ENCODE data around the gene LRRN3. TPM values are rescaled to one million over a fixed set of nuclear protein-coding genes. Genes with fewer than 3 reads are reported as not detected.

The LRRN3 gene
- total and polyA plus RNA-seq, 2 experiments from 2014 or later = 0.40 TPM; not detected in 1

DNA sequence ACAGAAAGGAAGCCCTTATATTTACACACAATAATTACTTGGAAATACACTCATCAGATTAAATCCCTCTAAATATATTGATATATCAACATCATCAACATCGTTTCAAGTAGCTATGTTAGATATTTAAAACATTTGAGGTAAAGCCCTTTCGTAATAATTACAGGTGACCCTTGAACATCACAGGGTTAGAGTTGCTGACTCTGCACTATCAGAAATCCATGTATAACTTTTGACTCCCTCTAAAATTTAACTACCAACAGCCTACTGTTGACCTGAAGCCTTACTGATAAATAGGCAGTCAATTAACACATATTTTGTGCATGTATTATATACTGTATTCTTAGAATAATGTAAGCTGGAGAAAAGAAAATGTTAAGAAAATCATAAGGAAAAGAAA, 34.6 kb upstream of the LRRN3 start (continued):
- TF ChIP-seq REST (IDR thresholded peaks at IDR 0.05; ENCODE audit: unreplicated experiment) = no peak
- TF ChIP-seq STAT1 (IDR thresholded peaks at IDR 0.05; ENCODE audit: unreplicated experiment) = no peak
- no peak for TF ChIP-seq EZH2phosphoT487 (IDR thresholded peaks at IDR 0.05; ENCODE audit: unreplicated experiment)
- TF ChIP-seq, protein P1, sequence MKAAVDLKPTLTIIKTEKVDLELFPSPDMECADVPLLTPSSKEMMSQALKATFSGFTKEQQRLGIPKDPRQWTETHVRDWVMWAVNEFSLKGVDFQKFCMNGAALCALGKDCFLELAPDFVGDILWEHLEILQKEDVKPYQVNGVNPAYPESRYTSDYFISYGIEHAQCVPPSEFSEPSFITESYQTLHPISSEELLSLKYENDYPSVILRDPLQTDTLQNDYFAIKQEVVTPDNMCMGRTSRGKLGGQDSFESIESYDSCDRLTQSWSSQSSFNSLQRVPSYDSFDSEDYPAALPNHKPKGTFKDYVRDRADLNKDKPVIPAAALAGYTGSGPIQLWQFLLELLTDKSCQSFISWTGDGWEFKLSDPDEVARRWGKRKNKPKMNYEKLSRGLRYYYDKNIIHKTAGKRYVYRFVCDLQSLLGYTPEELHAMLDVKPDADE (IDR thresholded peaks at IDR 0.05) = no peak
- TF ChIP-seq JUNB (IDR thresholded peaks at IDR 0.05; ENCODE audit: unreplicated experiment) = no peak

DNA sequence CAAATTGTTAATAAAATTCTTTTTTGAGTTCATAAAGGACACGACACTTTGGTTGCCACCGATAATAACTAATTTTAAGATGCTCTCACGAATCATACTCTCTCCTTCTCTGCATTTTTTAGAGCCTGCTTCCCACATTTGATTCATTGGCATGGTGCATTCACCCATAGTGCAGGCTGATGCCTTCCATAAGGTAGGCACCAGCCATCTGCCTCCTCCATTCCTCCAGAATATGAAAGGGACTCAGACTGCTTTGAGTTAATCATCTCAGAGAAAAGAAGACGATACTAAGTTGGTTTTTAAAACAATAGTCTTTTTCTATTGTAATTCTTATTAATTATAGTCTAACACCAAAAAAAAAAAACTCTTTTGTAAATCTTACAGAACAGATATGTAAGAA, 33.9 kb upstream of the LRRN3 start:
- no peak overlapping the region for H3K4me2 ChIP-seq
- peaks cover 7% of the 10 kb centered on the region for H3K4me1 ChIP-seq (ENCODE audit: insufficient read depth)
- peaks cover 5% of the 10 kb centered on the region; the same call in 1 of the 2 replicates for H3K9me2 ChIP-seq (ENCODE audit: insufficient read depth)
- peaks cover 15% of the 10 kb centered on the region for H3K4me1 Mint-ChIP-seq
- H3K79me2 ChIP-seq (replicated peaks; ENCODE audit: insufficient read depth) = no peaks in the 10 kb centered on the region
- H3K27ac ChIP-seq (ENCODE audit: low read depth) = no peak overlapping the region
- H3F3A ChIP-seq (replicated peaks; ENCODE audit: low read depth) = no peaks in the 10 kb centered on the region
- H3K27me3 Mint-ChIP-seq (ENCODE audit: insufficient read depth, low read depth, poor library complexity) = no peaks in the 10 kb centered on the region
- no peak overlapping the region for H3K27ac Mint-ChIP-seq
- no peaks in the 10 kb centered on the region for H4K20me1 ChIP-seq (replicated peaks; ENCODE audit: insufficient read depth)
- no peak overlapping the region for H2AFZ ChIP-seq
- DNase-seq (ENCODE audit: low spot score) (no peak), ATAC-seq (no peak)
- H3K4me3 ChIP-seq = no peak overlapping the region
- no peak overlapping the region for H3K4me3 Mint-ChIP-seq
- peaks cover 8% of the 10 kb centered on the region for H3K36me3 Mint-ChIP-seq (ENCODE audit: low read depth)
- no peaks in the 10 kb centered on the region for H3K27me3 ChIP-seq (ENCODE audit: insufficient read depth)
- TF ChIP-seq ZNF114 (CRISPR knock-in tag; IDR thresholded peaks at IDR 0.05) (no peak), CTCF (conservative IDR thresholded peaks at IDR 0.05; ENCODE audit: low read depth in 2 of 2) (no peak)
- 0 out of 2 replicates have a peak, but pooled peaks cover 3% of the 10 kb centered on the region for H3K36me3 ChIP-seq (ENCODE audit: insufficient read depth)
- H3K9me3 Mint-ChIP-seq = peaks cover 9% of the 10 kb centered on the region

DNA sequence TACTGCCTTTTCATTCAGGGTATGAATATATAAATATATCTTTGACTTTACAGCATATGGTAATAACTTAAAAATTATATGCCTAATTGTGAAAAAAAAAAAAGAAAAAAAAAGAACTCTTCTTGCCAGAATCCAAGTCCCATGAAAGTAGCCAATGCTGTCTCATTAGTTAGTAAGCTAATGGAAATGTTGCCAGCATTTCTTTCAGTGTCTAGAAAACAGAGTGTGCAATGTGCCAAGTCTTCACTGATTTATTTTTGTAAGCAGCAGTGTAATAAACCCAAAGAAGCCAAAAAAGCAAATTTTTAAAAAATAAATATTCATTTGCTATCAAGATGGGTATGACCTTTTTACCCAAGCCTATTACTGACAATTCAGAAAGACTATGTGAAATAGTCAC, 31.1 kb upstream of the LRRN3 start:
- H3K9me2 ChIP-seq (ENCODE audit: insufficient read depth) = 0 out of 2 replicates have a peak, but pooled peaks cover 5% of the 10 kb centered on the region
- H4K20me1 ChIP-seq (replicated peaks; ENCODE audit: insufficient read depth) = no peaks in the 10 kb centered on the region
- H2AFZ ChIP-seq = no peak overlapping the region
- no peaks in the 10 kb centered on the region for H3K4me1 ChIP-seq (ENCODE audit: insufficient read depth)
- peaks cover 34% of the 10 kb centered on the region for H3K36me3 Mint-ChIP-seq (ENCODE audit: low read depth)
- H3K27me3 ChIP-seq (ENCODE audit: insufficient read depth) = no peaks in the 10 kb centered on the region
- ATAC-seq (no peak), DNase-seq (ENCODE audit: low spot score) (no peak)
- H3K79me2 ChIP-seq (replicated peaks; ENCODE audit: insufficient read depth) = no peaks in the 10 kb centered on the region
- H3K4me2 ChIP-seq = no peak overlapping the region
- no peak overlapping the region for H3K4me3 Mint-ChIP-seq
- H3K27ac Mint-ChIP-seq = no peak overlapping the region
- H3K36me3 ChIP-seq (ENCODE audit: insufficient read depth) = 0 out of 2 replicates have a peak, but pooled peaks cover 7% of the 10 kb centered on the region
- no peaks in the 10 kb centered on the region for H3K27me3 Mint-ChIP-seq (ENCODE audit: insufficient read depth, low read depth, poor library complexity)
- peaks cover 35% of the 10 kb centered on the region for H3K9me3 Mint-ChIP-seq
- H3F3A ChIP-seq (replicated peaks; ENCODE audit: low read depth) = no peaks in the 10 kb centered on the region
- H3K4me1 Mint-ChIP-seq = no peaks in the 10 kb centered on the region; the same call in 2 of the 3 replicates
- H3K4me3 ChIP-seq = no peak overlapping the region
- H3K27ac ChIP-seq (ENCODE audit: low read depth) = no peak overlapping the region
- TF ChIP-seq CREB1 (CRISPR knock-in tag; IDR thresholded peaks at IDR 0.05; ENCODE audit: low read depth) = no peak
- no peak for TF ChIP-seq JUNB (IDR thresholded peaks at IDR 0.05; ENCODE audit: unreplicated experiment)
- TF ChIP-seq, protein P1 (IDR thresholded peaks at IDR 0.05) = no peak
- TF ChIP-seq EZH2phosphoT487 (IDR thresholded peaks at IDR 0.05; ENCODE audit: unreplicated experiment) = no peak
- TF ChIP-seq ZNF331 (CRISPR knock-in tag; IDR thresholded peaks at IDR 0.05; ENCODE audit: low read depth) = no peak
- no peak for TF ChIP-seq CTCF (conservative IDR thresholded peaks at IDR 0.05; ENCODE audit: low read depth in 2 of 2)
- TF ChIP-seq POLR2AphosphoS5 (IDR thresholded peaks at IDR 0.05; ENCODE audit: low read depth) = no peak

Data from GM23338 (cell line).